HG03521 (cell line): ENCODE data around the gene CAPS.

Source experiments
- ATAC-seq: cut with Tn5 transposase; IDR thresholded peaks from one replicate; pipeline ENCODE4 v1.9.1; 2021; ENCODE audit warnings: mild to moderate bottlenecking, moderate library complexity; ENCODE audit not compliant: unreplicated experiment

Gene CAPS

DNA sequence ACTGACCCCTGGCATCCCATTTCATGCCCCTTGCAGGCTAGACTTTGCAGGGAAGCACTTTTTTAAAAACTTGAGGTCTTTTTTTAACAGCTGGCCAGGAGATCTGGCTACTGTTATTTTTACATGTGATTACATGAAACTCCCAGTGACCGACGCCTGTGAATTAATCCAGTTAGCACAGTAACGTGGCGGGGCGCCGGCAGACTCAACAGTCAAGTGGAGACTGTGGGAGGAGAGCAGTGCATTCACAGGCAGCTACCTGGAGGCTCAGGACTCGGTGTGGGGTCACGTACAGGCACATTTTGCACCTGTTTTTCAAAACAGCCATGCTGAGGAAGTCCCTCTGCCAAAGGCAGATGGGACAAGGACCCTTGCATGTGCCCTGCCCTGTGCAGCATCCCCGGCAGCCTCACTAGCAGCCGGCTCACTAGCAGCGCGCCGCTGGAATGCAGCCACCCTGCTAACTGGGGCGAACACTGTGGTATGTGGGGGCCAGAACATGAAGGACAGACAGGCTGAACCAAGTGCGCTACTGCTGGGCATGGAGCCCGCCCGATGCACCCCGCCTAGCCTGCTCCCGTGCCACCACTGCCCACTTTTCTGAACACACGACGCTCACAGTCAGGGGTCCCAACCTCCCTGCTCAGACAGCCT lies 18.7 kb downstream of the CAPS start:
- ATAC-seq, result no peak

DNA sequence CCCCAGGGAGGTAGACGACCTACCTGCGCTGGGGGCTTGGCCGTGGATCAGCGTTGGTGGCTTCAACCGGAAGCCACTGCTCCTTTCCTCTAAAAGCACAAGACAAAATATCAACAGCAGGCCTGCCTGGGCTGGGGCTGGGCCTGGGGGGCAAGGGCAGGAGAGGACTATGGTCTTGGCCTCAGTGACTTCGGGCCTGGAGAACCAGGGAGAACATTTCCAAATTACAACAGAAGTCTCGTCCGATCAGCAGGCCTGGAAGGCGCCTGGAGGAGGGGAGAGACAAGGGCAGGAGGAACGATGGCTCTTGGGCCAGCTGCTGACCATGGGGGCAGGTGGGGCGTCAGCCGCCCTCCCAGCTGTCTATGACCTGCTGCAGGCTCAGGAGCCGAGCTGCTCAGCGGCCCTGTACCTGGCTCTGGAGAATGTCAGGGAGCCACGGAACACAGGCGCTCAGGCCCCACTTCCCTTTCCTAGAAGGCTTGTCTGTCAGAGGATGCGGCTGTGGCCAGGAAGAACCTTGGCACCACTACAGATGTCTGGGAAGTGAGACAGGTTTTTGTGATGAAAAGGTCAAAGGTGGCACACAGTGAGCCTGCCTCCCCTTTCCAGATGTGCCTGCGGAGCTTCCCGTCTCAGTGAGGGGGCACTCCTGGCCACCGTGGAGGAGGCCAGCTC lies 19.5 kb downstream of the CAPS start:
- ATAC-seq, result no peak

DNA sequence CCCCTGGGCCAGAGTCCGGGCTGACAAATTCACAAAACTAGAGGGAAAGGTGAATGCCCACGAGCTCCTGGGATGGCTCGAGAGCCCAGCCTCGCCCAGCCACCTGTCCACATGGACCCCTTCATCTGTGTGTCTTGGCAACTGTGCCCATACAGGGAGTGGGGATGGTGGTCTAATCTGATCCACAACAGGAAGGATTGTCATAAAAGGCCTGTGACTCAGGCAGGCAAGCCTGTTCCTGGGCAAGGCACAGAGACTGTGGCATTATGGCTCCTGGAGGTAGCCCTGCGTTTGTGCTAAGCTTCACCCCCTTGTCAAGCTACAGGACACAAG lies 20.0 kb downstream of the CAPS start:
- no peak for ATAC-seq

DNA sequence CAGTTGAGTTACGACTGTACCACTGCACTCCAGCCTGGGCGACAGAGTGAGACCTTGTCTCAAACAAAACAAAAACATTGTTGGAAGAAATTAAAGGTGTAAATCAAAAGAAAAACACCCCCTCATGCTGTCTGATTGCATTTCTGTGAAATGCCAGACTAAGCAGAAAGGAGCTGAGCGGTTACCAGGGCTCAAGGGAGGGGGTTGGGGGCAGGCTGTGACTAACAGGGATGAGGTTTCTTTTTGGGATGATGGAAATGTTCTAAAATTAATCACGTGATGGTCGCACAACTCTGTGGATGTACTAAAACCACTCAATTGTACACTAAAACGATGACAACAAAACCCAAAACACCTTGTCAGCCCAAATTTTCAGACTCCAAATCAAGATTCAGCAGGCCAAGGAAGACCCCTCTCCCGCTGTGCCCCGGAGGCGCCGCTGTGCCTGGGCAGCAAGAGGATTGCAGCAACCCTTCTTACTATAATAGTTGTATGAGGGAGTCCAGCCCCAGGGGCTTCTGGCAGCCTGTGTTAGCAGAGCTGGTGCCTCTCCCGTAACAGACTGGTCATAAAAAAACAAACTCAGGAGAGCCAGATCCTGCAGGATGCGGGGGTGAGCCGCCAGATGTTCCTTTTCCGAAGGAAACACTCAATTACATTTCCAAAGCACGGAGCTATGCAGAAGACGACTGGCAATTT lies 20.9 kb downstream of the CAPS start:
- no peak for ATAC-seq

DNA sequence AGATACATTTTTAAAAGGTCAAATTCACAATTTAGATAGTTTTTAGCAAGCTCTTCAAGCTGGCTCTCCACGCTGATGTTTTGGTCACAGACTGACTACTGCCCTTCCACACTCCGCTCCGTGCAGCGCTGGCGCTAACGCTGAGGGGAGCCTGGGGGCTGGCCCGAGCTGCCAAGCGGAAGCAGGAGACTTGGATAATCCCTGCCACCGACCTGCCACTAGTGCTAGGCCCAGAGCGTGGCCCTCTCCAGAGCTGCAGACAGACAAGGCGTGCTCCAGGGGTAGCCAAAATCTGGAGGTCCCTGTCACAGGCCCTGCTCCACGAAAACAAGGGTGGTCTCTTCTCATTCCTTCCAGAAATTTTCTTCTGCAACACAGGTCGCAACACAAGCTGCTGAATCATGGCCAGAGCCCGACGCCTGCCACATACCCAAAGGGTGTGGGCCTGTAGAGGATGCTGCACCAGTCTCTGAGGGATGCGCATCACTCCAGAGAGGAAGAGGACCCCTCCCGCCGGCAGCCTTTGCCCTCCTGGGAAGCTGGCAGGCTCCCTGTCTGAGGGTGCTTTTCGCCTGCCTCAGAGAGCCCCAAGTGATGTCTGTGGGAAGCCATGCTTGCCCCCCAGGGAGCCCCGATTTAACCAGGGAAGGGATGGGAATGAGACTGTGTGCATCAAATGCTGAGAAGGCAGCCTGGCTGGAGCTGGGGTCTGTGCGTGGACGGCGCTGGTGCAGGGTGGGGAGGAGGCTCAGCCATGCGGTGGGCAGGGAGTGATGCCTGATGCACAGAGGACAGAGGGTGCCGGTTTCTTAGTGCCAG lies 21.6 kb downstream of the CAPS start:
- ATAC-seq, result no peak

DNA sequence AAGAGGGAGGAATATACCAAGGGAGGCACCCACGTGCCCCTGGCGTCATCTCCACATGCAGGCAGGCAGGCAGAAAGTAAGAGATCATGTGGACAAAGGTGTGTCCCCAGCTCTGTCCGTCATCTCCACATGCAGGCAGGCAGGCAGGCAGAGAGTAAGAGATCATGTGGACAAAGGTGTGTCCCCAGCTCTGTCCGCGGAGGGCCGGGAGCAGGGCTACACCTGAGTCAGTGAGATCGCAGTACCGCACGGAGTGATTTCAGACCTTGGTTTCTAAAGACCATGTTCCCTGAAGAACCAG lies 22.2 kb downstream of the CAPS start:
- ATAC-seq, result no peak

DNA sequence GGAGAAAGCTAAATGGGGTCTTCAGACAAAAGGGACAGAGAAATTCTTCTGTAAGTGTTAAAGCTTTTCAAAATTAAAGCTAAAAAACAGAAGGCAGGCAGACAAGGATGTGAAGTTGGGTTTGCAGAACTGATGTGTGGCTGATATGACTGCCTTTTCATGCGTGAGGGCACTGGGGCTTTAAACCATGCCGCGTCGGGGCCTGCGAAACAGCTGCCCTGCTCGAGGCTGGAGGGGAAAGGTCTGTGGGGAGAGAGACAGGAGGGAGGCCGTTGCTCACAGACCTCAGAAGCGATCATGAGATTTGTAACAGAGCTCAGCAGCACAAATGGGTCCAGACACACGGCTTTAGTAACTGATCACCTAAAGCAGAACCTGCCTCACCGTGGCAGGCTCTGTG lies 23.5 kb downstream of the CAPS start:
- ATAC-seq, result no peak

DNA sequence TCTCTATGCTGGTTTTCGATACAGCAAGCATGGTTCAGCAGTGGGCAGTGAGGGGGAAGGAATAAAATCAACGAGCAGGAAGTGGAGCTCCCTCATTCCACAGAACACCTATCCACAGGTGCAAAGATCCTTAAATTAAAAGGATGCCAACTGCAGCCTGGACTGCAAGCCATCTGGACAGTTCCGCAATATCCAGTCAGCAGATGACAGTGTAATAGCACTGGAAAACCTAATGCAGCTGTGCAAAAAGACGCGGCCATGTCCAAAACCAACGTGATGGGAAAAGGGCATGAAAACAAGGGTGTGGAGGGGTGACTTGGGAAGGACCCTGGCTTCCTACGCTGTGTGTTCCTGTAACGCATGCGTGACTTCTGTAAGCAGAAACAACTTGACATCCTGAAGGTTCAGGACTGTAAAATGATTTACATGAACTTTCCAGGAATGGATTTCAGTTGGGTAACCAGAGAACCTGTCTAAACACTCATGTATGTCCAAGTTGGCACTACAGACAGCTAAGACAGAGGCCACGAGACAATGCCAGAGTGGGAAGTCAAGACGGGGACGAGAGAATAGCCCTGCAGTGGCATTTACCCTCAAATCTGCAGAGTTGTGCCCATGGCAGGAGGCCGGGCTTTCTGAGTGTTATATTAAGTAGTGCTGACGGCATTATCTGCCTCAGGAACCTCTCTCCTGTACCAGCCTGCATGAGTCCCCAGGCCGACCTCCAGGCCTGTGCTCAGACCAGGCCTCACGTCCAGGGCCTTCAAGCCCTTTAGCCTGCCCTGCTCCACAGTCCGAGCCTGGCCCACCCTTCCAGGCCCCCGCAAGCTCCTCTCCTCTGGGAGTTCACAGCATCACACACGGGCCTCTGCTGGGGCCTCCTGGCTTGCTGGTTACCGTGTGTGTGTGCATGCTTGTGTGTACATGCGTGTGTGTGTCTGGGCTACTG lies 26.5 kb downstream of the CAPS start:
- no peak for ATAC-seq

DNA sequence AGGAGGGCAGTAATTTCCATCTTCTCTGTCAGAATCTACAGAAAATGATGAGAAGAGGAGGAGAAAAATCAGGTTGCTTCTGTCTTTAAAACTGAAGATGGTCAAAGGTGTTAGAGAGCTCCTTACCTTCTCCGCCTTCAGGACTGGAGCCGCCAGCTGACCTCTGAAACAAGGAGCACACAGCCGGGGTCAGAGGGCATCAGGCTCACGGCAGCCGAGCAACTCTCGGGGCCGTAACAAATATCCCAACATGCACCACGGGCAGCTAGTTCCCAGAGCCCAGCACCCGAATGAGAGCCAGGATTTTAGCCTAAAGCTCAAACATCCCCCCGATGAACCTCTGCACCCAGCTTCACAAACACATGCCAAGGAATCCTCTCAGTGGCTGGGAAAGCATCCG lies 27.6 kb downstream of the CAPS start:
- ATAC-seq, result no peak

DNA sequence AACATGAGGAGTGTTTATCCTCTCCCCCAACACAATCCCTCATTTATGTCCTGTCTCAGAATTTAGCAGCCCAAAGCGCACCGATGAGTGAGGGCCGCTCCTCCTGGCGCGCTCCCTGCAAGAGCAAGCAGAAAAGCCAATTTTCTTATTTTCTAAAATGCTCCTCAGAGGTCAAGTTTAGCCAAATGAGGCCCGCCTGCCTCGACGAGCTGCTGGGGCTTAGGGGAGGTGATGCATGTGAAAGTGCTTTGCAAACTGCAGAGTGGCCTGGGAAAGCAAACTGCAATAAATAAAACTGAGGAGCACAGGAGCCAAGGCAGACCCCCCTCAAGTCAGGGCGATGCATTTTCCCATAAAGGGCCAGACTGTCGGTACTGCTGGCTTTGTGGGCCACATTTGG lies 29.0 kb downstream of the CAPS start:
- no peak for ATAC-seq

DNA sequence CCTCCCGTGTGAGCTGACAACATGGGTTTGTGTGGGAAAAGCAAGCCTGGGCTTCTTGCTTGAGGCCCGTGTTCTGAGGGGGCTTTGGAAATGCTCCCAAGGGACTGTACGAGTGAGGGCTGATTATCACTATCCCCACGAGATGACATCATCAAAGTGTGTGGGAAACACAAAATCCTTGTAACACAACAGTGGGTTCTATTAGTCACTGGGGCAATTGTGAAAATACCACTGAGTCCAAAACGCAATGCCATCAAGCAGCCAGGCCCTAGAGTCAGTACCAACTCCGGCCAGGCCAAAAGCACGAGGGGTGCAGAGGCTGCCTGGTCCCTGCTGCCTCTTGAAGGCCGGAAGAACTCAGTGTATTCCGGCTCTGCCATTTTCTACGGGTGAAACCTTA lies 29.6 kb downstream of the CAPS start:
- ATAC-seq, result no peak

DNA sequence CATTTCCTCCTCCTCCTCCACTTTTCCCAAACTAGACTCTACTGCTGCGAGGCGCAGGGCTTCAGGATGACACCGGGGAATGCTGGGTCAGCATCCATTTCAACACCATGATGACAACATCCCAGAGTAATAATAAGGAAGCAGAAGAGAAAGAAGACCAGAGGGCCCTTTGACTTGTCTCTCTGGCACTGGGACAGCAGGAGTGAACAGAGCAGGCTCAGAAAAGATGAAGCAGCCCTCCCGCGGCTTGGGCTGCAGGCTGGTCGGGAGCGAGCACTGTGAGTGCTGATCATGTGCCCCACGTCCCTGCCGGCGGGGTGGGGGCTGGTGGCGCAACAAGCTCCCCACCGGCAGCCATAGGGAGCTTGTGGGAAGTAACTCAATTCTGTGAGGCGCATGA lies 33.4 kb downstream of the CAPS start:
- no peak for ATAC-seq

DNA sequence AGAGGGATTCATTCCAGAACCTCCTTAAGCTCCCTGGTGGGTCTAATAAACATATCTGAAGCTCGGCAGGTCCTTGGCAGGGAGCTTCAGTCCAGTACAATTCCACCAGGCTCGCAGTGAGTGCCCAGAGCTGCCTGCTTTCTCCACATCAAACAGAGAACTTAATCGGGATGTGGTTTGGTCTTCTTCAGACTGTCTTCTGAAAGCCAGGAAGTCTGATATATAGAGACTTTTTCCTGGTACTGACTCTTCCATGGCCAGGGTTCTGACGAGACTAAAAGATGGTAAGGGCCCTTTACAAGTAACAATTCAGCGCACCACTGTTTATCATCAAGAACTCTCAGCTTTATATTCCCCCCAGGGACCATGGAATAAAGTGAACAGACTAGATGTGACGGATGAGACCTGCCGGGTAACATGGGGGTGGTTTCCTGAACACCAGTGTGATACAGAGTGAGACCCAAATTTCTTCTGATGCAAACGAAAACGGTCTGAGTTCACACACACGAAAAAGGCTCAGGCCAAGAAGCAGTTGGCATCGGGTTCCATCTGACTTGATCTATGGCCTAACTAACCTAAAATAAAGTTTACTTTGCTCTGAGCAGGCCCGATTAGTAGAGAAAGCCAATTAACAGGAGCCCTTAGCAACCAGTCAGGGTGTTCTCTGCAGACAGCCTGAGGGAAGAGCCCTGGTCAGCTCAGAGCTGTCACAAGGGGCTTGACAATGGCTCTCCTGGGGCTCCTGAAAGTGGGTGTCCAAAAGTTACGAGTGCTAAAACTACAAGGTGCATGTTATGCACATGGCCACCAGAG lies 34.9 kb downstream of the CAPS start:
- no peak for ATAC-seq

DNA sequence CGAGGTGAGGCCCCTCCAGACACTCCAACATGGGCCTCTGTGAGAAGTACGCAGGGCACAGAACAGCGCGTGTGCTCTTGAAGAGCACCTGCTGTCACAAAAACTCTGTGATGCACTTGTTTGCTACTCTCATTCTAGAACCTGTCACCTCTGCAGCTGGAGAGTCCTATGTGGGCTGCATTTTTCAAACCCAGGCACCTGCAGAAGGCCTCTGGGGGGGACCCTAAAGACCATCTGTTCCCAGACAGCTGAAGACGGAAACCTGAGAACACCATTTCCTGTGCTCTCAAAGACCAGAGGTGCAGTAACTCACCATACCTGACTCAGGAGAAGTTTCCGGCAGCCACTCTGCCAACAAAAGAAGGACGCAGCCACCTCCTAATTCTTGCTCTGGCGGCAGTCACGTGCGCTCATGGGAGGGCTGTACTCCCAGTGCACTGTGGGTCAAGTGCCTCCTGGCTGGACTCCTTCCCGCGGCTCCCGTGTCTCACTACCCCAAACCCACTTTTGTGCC lies 35.8 kb downstream of the CAPS start:
- no peak for ATAC-seq

DNA sequence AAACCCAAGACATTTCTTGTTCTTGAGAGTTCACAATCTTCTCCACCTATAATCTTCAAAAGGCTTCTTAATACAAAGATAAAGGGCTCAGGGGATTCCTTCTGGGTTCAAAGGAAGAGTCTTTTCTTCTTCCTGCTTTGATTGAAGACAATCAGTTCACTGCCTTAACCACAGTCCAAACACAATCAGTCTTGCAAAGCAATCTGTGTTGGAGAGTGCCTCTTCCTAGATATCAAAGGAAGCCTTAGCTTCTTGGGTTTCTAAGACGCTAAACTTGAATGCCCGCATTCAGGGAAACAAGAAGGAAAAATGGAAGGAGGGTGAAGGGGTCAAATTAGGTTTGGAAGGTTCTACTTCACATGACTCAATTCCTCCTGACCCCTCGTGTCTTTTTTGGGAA lies 36.7 kb downstream of the CAPS start:
- ATAC-seq, result no peak

DNA sequence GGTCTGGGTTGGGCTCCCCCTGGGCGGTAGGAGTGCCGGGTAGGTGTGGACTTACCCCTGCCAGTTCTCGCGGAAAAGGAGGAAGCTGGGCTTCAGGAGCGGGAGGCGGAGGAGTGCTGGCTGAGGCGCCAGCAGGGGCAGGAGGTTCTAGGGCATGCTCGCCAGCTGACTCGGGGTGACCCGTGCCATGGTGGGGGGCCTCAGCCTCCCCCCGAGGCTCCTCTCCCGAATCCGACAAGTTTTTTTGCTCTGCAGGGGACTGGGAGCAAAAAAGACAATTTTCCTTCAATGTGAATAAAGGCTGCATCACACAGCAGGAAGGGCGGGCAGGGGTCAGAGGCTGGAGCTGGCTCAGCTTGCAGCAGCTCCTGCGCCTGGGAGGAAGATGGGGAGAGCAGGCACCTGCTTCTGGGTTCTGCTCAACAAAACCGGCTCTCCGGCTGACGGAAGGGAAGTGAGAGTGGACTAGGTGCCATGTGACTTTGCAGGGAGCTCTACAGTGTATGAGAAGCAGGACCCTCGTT lies 37.3 kb downstream of the CAPS start:
- no peak for ATAC-seq

DNA sequence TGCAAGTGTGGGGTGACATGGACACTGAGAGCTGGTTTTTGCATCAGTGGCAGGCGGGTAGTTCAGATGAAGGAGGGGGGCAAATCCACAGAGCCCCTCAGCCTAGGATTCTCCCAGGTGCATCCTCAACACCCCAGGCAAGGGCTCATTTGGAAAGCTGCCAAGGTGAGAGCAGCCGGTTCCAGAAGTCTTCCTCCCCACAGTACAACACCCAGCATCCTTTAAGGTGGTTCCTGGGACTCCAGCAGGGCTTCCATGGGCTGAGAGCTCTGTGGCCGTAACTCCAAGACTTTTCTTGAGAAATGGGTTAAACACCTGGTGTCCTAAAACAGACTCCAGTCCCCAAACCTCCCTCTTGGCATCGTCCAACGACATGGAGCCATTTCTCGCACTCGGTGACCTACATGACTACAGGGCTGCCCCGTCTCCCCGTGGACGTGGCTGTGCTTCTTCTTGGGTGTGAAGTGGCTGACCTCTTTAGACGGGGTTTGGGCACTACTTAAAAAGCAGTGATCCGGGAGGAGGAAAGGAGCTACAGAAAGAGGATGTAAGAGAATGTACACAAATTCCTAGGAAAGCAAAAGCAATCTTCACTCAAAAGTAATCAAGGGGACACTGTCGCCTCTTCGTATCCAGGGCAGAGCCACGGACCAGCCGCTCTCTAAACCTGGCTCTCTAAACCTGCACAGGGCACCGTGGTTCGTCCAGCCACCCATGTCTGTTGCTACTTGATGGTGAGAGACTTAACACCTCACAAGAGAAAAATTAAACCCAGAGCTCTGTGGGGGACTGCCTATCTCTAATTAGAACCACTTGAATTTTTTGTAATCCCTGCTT lies 38.4 kb downstream of the CAPS start:
- ATAC-seq, result no peak

DNA sequence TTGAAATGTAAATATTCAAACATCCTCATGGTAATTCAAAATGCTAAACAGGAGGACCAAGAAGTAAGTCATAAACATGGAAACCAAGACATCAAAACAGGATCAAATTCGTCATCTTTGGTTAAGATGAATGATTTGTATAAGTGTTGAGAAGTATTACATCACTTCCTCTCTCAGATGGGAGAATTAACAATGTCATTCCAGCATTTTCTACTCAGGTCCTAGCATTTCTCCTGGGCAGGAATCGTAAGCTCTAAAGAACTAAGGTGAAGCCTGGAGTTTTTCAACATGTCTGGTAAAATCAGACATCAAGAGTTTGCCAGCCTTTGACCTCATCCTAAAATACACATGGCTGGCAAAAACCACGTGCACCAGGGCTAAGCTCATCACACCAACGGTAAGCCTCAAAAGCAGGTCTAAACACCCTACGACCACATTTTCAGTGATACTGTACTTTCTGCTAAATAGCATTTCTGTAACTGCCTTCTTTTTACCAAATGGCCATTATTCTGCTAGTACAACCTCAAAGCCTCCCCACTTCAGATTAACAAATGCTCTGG lies 39.1 kb downstream of the CAPS start:
- no peak for ATAC-seq
